GM03348 (cell line): ENCODE data around the gene NLRC5.
"Not testable (repeated sequence)": the region's sequence is repeated elsewhere in the genome, so short reads cannot be mapped to it uniquely, and the experiment has no call there.

Experiments
- DNase-seq: peaks from one replicate; pipeline ENCODE4 v3.0.0; 2012; ENCODE audit warnings: low spot score

NLRC5 gene

GRCh38 chr16:56960681-56961281 is 28.6 kb upstream of the NLRC5 start:
- DNase-seq: no peak

GRCh38 chr16:56961386-56961785 is 28.0 kb upstream of the NLRC5 start:
- DNase-seq: no peak

GRCh38 chr16:56961851-56962281 is 27.5 kb upstream of the NLRC5 start, which contains the start of gene CETP:
CETP (plus strand) TSS chr16:56961950; CDS start chr16:56961980, 30 bp downstream.
- no peak for DNase-seq

- DNase-seq: peak; percentile 65
Observed at GRCh38 chr16:56964243-56965148, 24.9 kb upstream of the NLRC5 start.

GRCh38 chr16:56965149-56966092 is 23.9 kb upstream of the NLRC5 start:
- DNase-seq: no peak

- DNase-seq: no peak
Observed at GRCh38 chr16:56966093-56966475, 23.3 kb upstream of the NLRC5 start.

- no peak for DNase-seq
Observed at GRCh38 chr16:56967733-56968132, 21.6 kb upstream of the NLRC5 start.

GRCh38 chr16:56969769-56970168 is 19.6 kb upstream of the NLRC5 start:
- no peak for DNase-seq

- peak; percentile 24 for DNase-seq
Observed at GRCh38 chr16:56970934-56971767, 18.2 kb upstream of the NLRC5 start.

- DNase-seq: no peak
Observed at GRCh38 chr16:56971768-56972043, 17.7 kb upstream of the NLRC5 start.

GRCh38 chr16:56972403-56973293 is 16.7 kb upstream of the NLRC5 start:
- DNase-seq: no peak

- DNase-seq: no peak
Observed at GRCh38 chr16:56973294-56973689, 16.1 kb upstream of the NLRC5 start.

GRCh38 chr16:56973899-56974298 is 15.5 kb upstream of the NLRC5 start:
- not testable (repeated sequence) for DNase-seq

- no peak for DNase-seq
Observed at GRCh38 chr16:56974549-56975300, 14.6 kb upstream of the NLRC5 start.

- no peak for DNase-seq
Observed at GRCh38 chr16:56975714-56976113, 13.6 kb upstream of the NLRC5 start.

- no peak for DNase-seq
Observed at GRCh38 chr16:56977216-56977615, 12.1 kb upstream of the NLRC5 start.

GRCh38 chr16:56977823-56978430 is 11.4 kb upstream of the NLRC5 start:
- DNase-seq: no peak

- DNase-seq: no peak
Observed at GRCh38 chr16:56980201-56980535, 9.2 kb upstream of the NLRC5 start.
